Measurements from ENCODE around the gene C17orf113.
"Not testable (repeated sequence)": the region's sequence is repeated elsewhere in the genome, so short reads cannot be mapped to it uniquely, and the experiment has no call there.

C17orf113 gene

GRCh38 chr17:42012363-42012762 is 38.0 kb downstream of the C17orf113 start:
- not testable (repeated sequence) for DNase-seq

DNA sequence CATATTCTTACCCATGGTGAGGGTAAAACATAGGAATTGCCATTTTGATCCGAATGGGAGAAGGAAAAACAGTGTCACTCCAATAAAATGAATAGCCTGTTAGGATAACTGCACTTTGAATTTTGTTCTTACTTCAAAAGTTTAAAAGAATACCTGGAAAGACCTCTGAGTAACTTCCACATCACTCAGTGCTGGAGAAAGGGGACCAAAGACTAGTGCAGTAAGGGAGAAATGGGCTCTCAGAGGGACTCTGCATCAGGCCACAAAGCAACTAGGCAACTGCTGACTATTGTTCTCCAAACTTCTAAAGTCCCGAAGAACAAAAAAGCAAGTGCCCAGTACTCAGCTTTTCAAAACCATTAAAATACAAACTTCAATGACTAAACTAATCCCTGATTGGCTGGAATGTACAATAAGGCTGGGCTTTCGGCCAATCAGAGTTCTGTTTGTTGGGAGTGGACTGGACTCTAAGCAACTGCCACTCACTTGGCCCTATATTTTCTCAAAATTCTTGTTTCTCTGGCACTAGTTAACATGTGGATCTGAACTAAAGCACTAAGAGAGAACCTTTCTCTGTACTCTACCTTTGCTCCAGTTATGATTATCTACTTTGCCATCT is 39.4 kb downstream of the C17orf113 start:
- no peak for DNase-seq

GRCh38 chr17:42010266-42010680 is 40.1 kb downstream of the C17orf113 start:
- DNase-seq = not testable (repeated sequence)

DNA sequence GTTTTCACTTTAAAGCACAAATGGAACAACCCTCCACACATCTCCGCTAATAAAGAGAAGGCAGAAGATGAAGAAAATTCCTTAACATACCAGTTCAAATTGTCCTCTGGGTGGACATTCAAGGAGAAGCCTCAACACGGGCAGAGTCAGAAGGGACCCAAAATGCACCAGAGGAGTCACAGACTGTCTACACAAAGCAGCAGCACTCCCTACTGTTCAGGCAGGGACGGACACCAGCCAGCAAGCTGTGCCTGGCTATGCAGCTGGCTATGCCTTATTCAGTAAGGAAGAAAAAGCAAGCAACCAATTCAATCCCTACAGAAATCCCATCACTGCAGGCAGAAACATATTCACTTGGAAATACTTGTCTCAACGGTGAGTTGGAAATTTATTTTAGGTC is 41.2 kb downstream of the C17orf113 start:
- DNase-seq = no peak

- no peak for DNase-seq
These were observed 45.2 kb downstream of the C17orf113 start for GRCh38 chr17:42005166-42005565.

DNA sequence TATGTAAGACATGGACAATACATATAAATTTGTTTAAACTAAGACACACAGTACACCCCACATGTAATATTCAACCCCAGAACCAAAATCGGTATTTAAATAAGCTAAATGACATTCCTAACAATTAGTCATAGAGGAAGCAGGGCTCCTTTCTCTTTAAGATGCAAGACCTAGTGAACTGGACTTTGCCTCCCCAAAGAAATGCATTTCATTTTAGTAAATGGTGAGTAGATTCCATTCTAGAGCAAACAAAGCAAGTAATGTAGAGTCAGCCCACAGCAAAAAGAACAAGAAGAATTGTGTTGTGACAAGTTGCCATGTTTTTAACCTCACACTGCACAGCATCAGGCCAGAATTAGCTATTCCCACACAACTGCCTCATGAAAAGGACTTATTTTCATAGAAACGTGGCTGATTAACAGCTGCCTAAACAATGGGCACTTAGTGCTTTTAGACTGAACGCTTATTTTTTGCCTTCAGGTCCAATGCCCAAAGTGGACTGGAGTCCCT is 47.6 kb downstream of the C17orf113 start:
- DNase-seq = no peak

DNA sequence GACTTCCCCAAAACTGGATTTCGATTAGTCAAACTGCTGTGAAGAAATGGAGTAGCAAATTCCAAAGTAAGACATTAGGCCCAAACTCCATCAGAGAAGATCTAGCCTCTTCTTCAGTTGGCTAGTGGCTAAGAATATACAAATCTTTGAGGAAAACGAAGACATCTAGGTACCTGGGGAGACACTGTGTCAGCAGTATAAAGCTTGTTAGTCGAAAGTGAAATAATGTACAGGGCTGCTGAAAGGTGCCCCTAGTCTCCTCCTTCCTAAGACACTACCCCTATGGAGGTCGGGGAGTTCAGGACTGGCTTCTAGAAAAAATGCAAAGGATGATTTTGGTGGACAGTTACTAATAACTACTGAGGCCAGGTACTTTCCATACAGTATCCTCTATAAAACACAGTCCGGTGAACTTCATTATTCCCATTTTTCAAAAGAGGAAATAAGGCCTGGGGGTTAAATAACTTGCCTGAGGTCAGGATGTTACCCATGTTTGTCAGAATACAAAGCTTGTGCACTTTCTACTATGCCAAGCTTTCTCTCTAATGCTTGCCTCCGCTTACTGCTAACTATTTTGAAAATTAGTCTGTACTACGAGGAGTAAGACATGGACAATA is 48.1 kb downstream of the C17orf113 start:
- no peak for DNase-seq

- DNase-seq = no peak
These were observed 48.7 kb downstream of the C17orf113 start for GRCh38 chr17:42001729-42002128.

DNA sequence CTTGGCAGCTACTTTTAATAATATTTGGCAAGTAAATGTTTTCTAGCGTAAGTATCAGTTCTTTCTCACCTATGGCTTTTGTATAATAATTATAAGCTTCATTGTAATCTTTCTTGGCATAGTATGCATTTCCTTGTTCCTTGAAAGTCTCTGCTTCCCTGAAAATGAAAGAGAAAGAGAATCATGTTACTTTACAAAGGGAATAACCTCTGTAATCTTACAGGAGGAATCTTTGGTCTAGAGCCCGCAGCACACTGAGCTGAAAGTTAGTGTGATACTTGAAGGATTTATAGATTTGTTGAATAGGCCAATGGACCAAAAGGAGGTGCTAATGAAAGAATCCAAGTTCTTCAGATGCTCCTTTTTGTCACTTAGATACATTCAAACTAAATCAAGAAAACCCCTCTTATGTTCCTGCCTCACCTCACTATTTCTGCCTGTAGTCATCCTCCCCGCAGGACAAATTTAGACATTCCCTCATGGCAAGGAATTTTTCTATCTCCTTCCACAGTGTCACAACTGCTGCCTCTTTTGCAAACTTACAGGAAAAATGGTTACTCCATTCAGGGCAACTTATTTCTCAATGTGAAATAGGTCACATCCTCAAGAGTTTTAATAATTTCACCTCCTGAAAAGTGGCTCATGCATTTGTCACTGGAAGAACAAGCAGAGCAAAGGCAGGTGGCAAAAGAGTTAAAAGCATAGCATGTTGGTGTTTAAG is 49.8 kb downstream of the C17orf113 start:
- DNase-seq = no peak

DNA sequence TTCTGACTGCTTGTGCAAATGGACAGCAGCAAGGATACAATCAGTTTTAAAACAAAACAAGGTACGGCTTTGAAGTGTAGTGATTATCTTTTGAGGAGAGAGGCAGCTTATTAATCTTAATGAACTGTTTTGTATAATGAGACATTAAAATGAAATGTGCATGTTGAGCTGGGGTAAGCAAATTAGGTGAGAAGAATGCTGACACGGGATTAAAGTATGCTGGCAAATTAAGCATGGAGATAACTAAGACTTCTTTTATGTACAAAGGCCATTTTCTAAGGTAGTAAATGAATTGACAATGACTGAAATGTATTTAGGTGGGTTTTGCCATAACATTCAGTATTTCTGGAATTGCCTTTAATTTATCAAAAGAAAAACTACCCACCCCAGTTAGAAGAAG is 51.9 kb downstream of the C17orf113 start:
- DNase-seq = no peak

DNA sequence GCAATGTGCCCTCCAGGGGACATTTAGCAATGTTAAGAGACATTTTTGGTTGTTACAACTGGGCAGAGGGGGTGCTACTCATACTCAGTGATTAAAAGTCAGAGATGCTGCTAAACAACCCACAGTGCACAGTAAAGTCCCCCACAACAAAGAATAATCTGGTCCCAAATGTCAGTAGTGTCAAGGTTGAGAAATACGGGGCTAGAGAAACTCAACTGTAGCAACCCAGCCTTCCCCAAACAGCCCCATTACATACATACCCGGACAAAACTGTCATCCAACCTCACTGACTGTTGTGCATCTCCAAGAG is 53.6 kb downstream of the C17orf113 start:
- no peak for DNase-seq

DNA sequence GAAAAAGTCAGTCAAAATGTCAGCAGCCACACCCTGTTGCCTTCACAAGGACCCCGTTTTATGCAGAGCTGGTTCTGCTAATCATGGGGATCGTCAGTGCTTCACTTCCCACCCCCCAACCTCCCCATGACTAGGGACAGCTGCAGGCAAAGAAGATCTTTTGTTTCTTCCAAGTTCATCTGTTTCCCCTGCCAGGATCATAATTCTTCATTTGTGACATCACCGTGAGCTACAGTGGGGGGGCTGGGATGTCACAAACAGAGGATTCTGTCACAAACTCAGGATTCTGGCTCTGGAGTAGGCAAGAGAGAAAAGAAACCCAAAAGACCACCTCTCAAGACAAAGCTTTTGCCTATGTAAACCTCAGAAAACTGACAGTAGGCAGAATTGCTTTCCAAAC is 57.8 kb downstream of the C17orf113 start:
- no peak for DNase-seq

GRCh38 chr17:41989702-41990419 is 60.5 kb downstream of the C17orf113 start:
- DNase-seq = no peak

DNA sequence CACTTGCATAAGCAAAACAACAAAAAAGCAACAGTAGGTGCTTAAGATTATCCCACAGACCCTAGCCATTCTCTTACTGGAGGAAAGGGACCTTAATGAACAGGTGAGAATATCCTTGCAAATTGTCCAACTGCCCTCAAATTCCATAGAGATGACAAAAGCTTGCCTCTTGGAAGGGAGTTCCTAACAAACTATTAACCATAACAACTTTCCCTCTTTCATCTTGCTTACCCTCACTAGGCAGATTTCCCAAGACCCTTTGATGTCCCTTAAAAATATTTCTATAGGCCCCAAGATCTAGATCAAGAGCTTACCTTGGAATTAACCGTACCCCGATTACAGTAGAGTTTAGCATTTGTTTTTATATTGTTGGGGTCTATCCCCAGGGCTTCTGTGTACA is 62.0 kb downstream of the C17orf113 start:
- DNase-seq = no peak

Measured in NCI-H2081 treated with DMSO at 0.1 percent for 48 hours (cell line).